Ascending aorta (tissue), 2 donors: Measurements from ENCODE around the gene PLA2G3. TPM values are rescaled to one million over a fixed set of nuclear protein-coding genes. Genes with fewer than 3 reads are reported as not detected.

ENCODE experiments used
- DNase-seq, 2 donors: peaks; one replicate each; pipeline ENCODE4 v3.0.0-alpha.2; 2019; ENCODE audit warnings: low spot score in 2 of 2
- H3K27ac ChIP-seq, 2 donors: fragments of 200-600 bp; sonication (generic); one replicate each; pipeline ENCODE4 v1.5.1; 2016 to 2017; ENCODE audit warnings: mild to moderate bottlenecking in 1 of 2
- H3K27me3 ChIP-seq: fragments of 200-600 bp; sonication (generic); one replicate; pipeline ENCODE4 v1.5.1; 2017
- H3K36me3 ChIP-seq, 2 donors: fragments of 200-600 bp; sonication (generic); one replicate each; pipeline ENCODE4 v1.5.1; 2016
- H3K4me1 ChIP-seq, 2 donors: fragments of 200-600 bp; sonication (generic); one replicate each; pipeline ENCODE4 v1.5.1; 2016 to 2017; ENCODE audit warnings: mild to moderate bottlenecking in 1 of 2
- H3K4me3 ChIP-seq, 2 donors: fragments of 200-600 bp; sonication (generic); one replicate each; pipeline ENCODE4 v1.5.1; 2016 to 2017; ENCODE audit warnings: mild to moderate bottlenecking in 1 of 2
- H3K9me3 ChIP-seq, 2 donors: fragments of 200-600 bp; sonication (generic); one replicate each; pipeline ENCODE4 v1.5.1; 2016
- CTCF ChIP-seq, 3 experiments: fragments of 200-600 bp in 2 of 3; fragments of 450-650 bp in 1 of 3; sonication (generic) in 2 of 3; IDR thresholded peaks; one replicate each; pipeline ENCODE4 v1.5.1; 2016 to 2019; ENCODE audit warnings: antibody characterized with exemption in 3 of 3, mild to moderate bottlenecking in 1 of 3, moderate library complexity in 1 of 3
- intact Hi-C: fragments of 100-400 bp; cut with DNase I; formaldehyde crosslinking; loops from one replicate; pipeline ENCODE4 v1.15.1; 2023
- total RNA-seq: library from RNA; depleted of rRNA; stranded (reverse); fragments of >200 nt; gene quantifications from one replicate; pipeline ENCODE4 v1.1.0, GENCODE V29; 2016

Gene PLA2G3
- total RNA-seq, 1 donor from 2014 or later, result not detected

- H3K4me3 ChIP-seq, result no peak overlapping the region
- intact Hi-C loops, result no loop called here
- no peak for TF ChIP-seq CTCF (IDR thresholded peaks at IDR 0.05)
- no peaks in the 10 kb centered on the region for H3K9me3 ChIP-seq
- H3K4me1 ChIP-seq, result peaks cover 14 to 30% of the 10 kb centered on the region in 2 donors
- H3K36me3 ChIP-seq, result no peaks in the 10 kb centered on the region
- H3K27me3 ChIP-seq, result no peaks in the 10 kb centered on the region
- no peak for DNase-seq
- peak overlapping the region; percentile 80 to 83 for H3K27ac ChIP-seq
These were observed 13.0 kb upstream of the PLA2G3 start for GRCh38 chr22:31153357-31153756.

GRCh38 chr22:31151872-31152271, 11.6 kb upstream of the PLA2G3 start:
- H3K4me3 ChIP-seq, result no peak overlapping the region
- peaks cover 14 to 33% of the 10 kb centered on the region in 2 donors for H3K4me1 ChIP-seq
- intact Hi-C loops, result no loop called here
- H3K27ac ChIP-seq, result peak overlapping the region in 1 of 2 donors; percentile 83
- H3K36me3 ChIP-seq, result no peaks in the 10 kb centered on the region
- no peaks in the 10 kb centered on the region for H3K9me3 ChIP-seq
- DNase-seq, result no peak
- H3K27me3 ChIP-seq, result no peaks in the 10 kb centered on the region
- TF ChIP-seq CTCF (IDR thresholded peaks at IDR 0.05), result no peak

- Histone ChIP-seq H3K9me3 (no peaks in the 10 kb centered on the region), H3K4me1 (peaks cover 8 to 22% of the 10 kb centered on the region in 2 donors), H3K27ac (no peak overlapping the region), H3K27me3 (no peaks in the 10 kb centered on the region), H3K4me3 (no peak overlapping the region), H3K36me3 (no peaks in the 10 kb centered on the region)
- no peak for DNase-seq
- intact Hi-C loops, result no loop called here
- no peak for TF ChIP-seq CTCF (IDR thresholded peaks at IDR 0.05)
These were observed 10.3 kb upstream of the PLA2G3 start for GRCh38 chr22:31150615-31151014.

GRCh38 chr22:31148953-31149627, 8.8 kb upstream of the PLA2G3 start:
- Histone ChIP-seq H3K9me3 (no peaks in the 10 kb centered on the region), H3K4me1 (peaks cover 5 to 13% of the 10 kb centered on the region in 2 donors), H3K27me3 (no peaks in the 10 kb centered on the region), H3K36me3 (no peaks in the 10 kb centered on the region), H3K27ac (peak overlapping the region; percentile 71 to 81), H3K4me3 (no peak overlapping the region)
- TF ChIP-seq CTCF (IDR thresholded peaks at IDR 0.05), result peak; percentile 90 to 93 (median 90)
- DNase-seq, result peak in 1 of 2 donors; percentile 87
- intact Hi-C loops, result loop anchor here (1.0 to 5.0 kb wide), 6 partner anchors 42 to 514 kb away; partner anchors contain the start of genes SELENOM, SLC35E4 and SMTN

GRCh38 chr22:31148488-31148887, 8.2 kb upstream of the PLA2G3 start:
- DNase-seq, result no peak
- H3K4me1 ChIP-seq, result peaks cover 5 to 10% of the 10 kb centered on the region in 2 donors
- intact Hi-C loops, result loop anchor here (2.0 to 5.0 kb wide), 4 partner anchors 68 to 514 kb away; partner anchors contain the start of genes SLC35E4 and SMTN
- no peaks in the 10 kb centered on the region for H3K9me3 ChIP-seq
- H3K27me3 ChIP-seq, result no peaks in the 10 kb centered on the region
- no peak for TF ChIP-seq CTCF (IDR thresholded peaks at IDR 0.05)
- H3K36me3 ChIP-seq, result no peaks in the 10 kb centered on the region
- H3K4me3 ChIP-seq, result no peak overlapping the region
- peak overlapping the region; percentile 71 to 81 for H3K27ac ChIP-seq
